ENCODE results near the gene ZMYND8. TPM values are rescaled to one million over a fixed set of nuclear protein-coding genes. Genes with fewer than 3 reads are reported as not detected.

Gene ZMYND8
- polyA plus RNA-seq, 3 donors: 1.4 to 13.8 (median 5.8) TPM

DNA sequence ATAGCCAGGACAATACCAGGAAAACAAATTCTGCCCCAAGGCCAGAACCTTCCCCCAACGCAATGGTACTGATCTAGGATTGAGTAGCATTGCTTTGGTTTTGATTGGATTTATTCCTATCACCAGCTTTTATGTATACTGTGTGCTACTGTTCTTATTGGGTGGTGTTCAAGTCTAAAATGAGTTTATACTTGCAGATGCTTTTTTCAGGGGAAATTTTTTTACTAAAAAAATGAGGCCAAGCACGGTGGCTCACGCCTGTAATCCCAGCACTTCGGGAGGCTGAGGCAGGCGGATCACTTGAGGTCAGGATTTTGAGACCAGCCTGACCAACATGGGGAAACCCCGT, 116.8 kb downstream of the ZMYND8 start:
- no peaks in the 10 kb centered on the region for H3K9me3 ChIP-seq (replicated peaks in 1 of 2; ENCODE audit: control insufficient read depth in 1 of 2, insufficient read depth in 1 of 2, low read length in 2 of 2)
- H3K27me3 ChIP-seq (ENCODE audit: control insufficient read depth in 2 of 2, insufficient read depth in 2 of 2, low read length in 2 of 2): no peaks in the 10 kb centered on the region
- H3K4me1 ChIP-seq (ENCODE audit: control insufficient read depth in 1 of 2, insufficient read depth in 2 of 2, low read length in 2 of 2): no peaks in the 10 kb centered on the region
- TF ChIP-seq, protein P1, sequence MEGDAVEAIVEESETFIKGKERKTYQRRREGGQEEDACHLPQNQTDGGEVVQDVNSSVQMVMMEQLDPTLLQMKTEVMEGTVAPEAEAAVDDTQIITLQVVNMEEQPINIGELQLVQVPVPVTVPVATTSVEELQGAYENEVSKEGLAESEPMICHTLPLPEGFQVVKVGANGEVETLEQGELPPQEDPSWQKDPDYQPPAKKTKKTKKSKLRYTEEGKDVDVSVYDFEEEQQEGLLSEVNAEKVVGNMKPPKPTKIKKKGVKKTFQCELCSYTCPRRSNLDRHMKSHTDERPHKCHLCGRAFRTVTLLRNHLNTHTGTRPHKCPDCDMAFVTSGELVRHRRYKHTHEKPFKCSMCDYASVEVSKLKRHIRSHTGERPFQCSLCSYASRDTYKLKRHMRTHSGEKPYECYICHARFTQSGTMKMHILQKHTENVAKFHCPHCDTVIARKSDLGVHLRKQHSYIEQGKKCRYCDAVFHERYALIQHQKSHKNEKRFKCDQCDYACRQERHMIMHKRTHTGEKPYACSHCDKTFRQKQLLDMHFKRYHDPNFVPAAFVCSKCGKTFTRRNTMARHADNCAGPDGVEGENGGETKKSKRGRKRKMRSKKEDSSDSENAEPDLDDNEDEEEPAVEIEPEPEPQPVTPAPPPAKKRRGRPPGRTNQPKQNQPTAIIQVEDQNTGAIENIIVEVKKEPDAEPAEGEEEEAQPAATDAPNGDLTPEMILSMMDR (IDR thresholded peaks at IDR 0.05): no peak
- H3K36me3 Mint-ChIP-seq: peaks cover 66 to 86% of the 10 kb centered on the region in 2 donors
- H3K36me3 ChIP-seq (replicated peaks in 1 of 2; ENCODE audit: control insufficient read depth in 1 of 2, insufficient read depth in 2 of 2, low read length in 2 of 2): peaks cover 80 to 91% of the 10 kb centered on the region in 2 donors
- H3K4me2 ChIP-seq (replicated peaks; ENCODE audit: extremely low read depth, low read length, poor library complexity, severe bottlenecking): no peak overlapping the region
- H3K4me3 Mint-ChIP-seq: no peak overlapping the region
- no peak overlapping the region for H3K4me3 ChIP-seq (replicated peaks in 1 of 3; ENCODE audit: low read depth in 2 of 3, low read length in 3 of 3)
- no peaks in the 10 kb centered on the region for H3K9me3 Mint-ChIP-seq
- intact Hi-C loops (cut with micrococcal nuclease): no loop called here
- 67% methylated on average over 1 of the region's 6 CpGs for WGBS (ENCODE audit: insufficient coverage)
- peaks cover 4% of the 10 kb centered on the region for H3K79me2 ChIP-seq (ENCODE audit: insufficient read depth, low read length)
- H3K27me3 Mint-ChIP-seq (ENCODE audit: low read depth in 3 of 3): no peaks in the 10 kb centered on the region
- no peaks in the 10 kb centered on the region for H3K4me1 Mint-ChIP-seq
- H2AFZ ChIP-seq (ENCODE audit: insufficient read depth, low read depth, low read length, poor library complexity, severe bottlenecking): no peak overlapping the region
- no peak for DNase-seq
- peaks cover 3% of the 10 kb centered on the region for H4K20me1 ChIP-seq (ENCODE audit: insufficient read depth, low read length)
- H3K27ac Mint-ChIP-seq: no peak overlapping the region
- H3K27ac ChIP-seq (ENCODE audit: low read depth in 1 of 2, low read length in 2 of 2): no peak overlapping the region
- H3K9ac ChIP-seq (ENCODE audit: insufficient read depth, low read length, poor library complexity, severe bottlenecking): no peak overlapping the region

DNA sequence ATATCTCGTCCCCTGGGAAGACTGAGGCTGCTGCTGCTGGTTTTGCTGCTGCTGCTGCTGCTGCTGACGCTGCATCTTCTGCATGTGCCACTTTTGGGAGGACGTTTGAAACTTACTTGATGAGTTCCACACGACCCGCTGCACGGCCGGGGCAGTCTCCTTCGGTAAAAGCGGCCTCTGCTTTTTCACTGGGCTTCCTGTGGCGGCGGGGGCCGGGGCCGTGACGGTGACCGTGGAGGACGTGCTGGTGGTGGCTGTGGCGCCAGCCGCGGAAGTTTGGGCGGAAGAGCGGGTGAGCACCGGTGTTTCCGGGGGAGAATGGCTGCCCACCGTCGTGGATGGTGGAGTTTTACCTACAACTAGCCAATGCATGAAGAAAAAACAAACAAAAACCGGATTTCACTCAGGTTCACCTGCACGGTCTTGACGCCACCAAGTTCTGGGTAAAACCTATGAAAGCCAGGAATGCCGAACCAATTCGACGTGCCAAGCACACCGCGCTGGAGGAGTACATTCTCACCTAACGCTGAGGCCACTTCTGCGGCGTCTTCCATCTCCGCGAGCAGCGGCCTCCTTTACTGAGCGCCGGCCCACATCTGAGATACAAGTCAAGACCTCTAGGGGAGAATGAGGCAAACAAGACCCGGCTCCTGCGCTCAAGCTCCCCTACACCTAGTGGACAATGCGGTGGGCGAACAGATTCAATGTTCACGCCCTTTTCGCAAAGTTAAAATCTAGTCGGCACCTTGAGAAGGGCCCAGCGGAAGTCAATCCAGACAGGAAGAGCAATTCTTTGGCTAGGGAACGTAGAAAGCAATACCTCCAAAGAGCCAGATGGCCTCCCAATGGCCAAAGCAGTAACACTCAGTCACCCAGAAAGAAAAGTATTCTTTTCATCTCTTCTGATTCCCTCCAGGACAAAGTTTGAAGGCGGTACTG, 117.5 kb downstream of the ZMYND8 start:
- no peaks in the 10 kb centered on the region for H3K27me3 Mint-ChIP-seq (ENCODE audit: low read depth in 3 of 3)
- Histone ChIP-seq H3K9me3 (replicated peaks in 1 of 2; ENCODE audit: control insufficient read depth in 1 of 2, insufficient read depth in 1 of 2, low read length in 2 of 2) (no peaks in the 10 kb centered on the region), H3K27me3 (ENCODE audit: control insufficient read depth in 2 of 2, insufficient read depth in 2 of 2, low read length in 2 of 2) (no peaks in the 10 kb centered on the region), H3K79me2 (ENCODE audit: insufficient read depth, low read length) (no peaks in the 10 kb centered on the region), H3K4me3 (replicated peaks in 1 of 3; ENCODE audit: low read depth in 2 of 3, low read length in 3 of 3) (no peak overlapping the region), H2AFZ (ENCODE audit: insufficient read depth, low read depth, low read length, poor library complexity, severe bottlenecking) (no peak overlapping the region), H3K4me1 (ENCODE audit: control insufficient read depth in 1 of 2, insufficient read depth in 2 of 2, low read length in 2 of 2) (no peaks in the 10 kb centered on the region), H4K20me1 (ENCODE audit: insufficient read depth, low read length) (peaks cover 3% of the 10 kb centered on the region), H3K27ac (ENCODE audit: low read depth in 1 of 2, low read length in 2 of 2) (no peak overlapping the region), H3K9ac (ENCODE audit: insufficient read depth, low read length, poor library complexity, severe bottlenecking) (no peak overlapping the region), H3K36me3 (replicated peaks in 1 of 2; ENCODE audit: control insufficient read depth in 1 of 2, insufficient read depth in 2 of 2, low read length in 2 of 2) (peaks cover 80 to 91% of the 10 kb centered on the region in 2 donors), H3K4me2 (replicated peaks; ENCODE audit: extremely low read depth, low read length, poor library complexity, severe bottlenecking) (no peak overlapping the region)
- TF ChIP-seq, protein P1 (IDR thresholded peaks at IDR 0.05): no peak
- H3K27ac Mint-ChIP-seq: peak overlapping the region in 2 of 7 donors; percentile 31 to 37
- H3K4me3 Mint-ChIP-seq: no peak overlapping the region
- H3K4me1 Mint-ChIP-seq: no peaks in the 10 kb centered on the region
- no peak for DNase-seq
- H3K36me3 Mint-ChIP-seq: peaks cover 73 to 92% of the 10 kb centered on the region in 2 donors
- intact Hi-C loops (cut with micrococcal nuclease): no loop called here
- WGBS (ENCODE audit: insufficient coverage): 98% methylated on average over 42 of the region's 51 CpGs
- no peaks in the 10 kb centered on the region for H3K9me3 Mint-ChIP-seq

Measured in CD14-positive monocyte (primary cell).